ENCODE results near the gene RAB11FIP5.
"Not testable (repeated sequence)": the region's sequence is repeated elsewhere in the genome, so short reads cannot be mapped to it uniquely, and the experiment has no call there.

Gene RAB11FIP5

GRCh38 chr2:73069041-73069854 lies 43.5 kb downstream of the RAB11FIP5 start:
- DNase-seq (ENCODE audit: low read depth) = no peak

- no peak for DNase-seq (ENCODE audit: low read depth)
Observed at GRCh38 chr2:73068147-73068546, 44.6 kb downstream of the RAB11FIP5 start.

GRCh38 chr2:73067043-73067442 lies 45.7 kb downstream of the RAB11FIP5 start:
- DNase-seq (ENCODE audit: low read depth) = no peak

- not testable (repeated sequence) for DNase-seq (ENCODE audit: low read depth)
Observed at GRCh38 chr2:73065070-73065469, 47.7 kb downstream of the RAB11FIP5 start.

GRCh38 chr2:73063909-73064875 lies 48.6 kb downstream of the RAB11FIP5 start:
- peak; percentile 62 for DNase-seq (ENCODE audit: low read depth)

- no peak for DNase-seq (ENCODE audit: low read depth)
Observed at GRCh38 chr2:73063472-73063871, 49.3 kb downstream of the RAB11FIP5 start.

GRCh38 chr2:73059106-73059505 lies 53.6 kb downstream of the RAB11FIP5 start:
- no peak for DNase-seq (ENCODE audit: low read depth)

- no peak for DNase-seq (ENCODE audit: low read depth)
Observed at GRCh38 chr2:73054980-73055379, 57.8 kb downstream of the RAB11FIP5 start.

- DNase-seq (ENCODE audit: low read depth) = no peak
Observed at GRCh38 chr2:73053316-73054114, 59.2 kb downstream of the RAB11FIP5 start.

GRCh38 chr2:73050121-73050545 lies 62.6 kb downstream of the RAB11FIP5 start:
- DNase-seq (ENCODE audit: low read depth) = no peak

GRCh38 chr2:73043929-73044832 lies 68.6 kb downstream of the RAB11FIP5 start:
- no peak for DNase-seq (ENCODE audit: low read depth)

GRCh38 chr2:73043276-73043675 lies 69.5 kb downstream of the RAB11FIP5 start:
- no peak for DNase-seq (ENCODE audit: low read depth)

- no peak for DNase-seq (ENCODE audit: low read depth)
Observed at GRCh38 chr2:73037947-73038585, 74.7 kb downstream of the RAB11FIP5 start.

GRCh38 chr2:73036766-73037165 lies 76.0 kb downstream of the RAB11FIP5 start:
- no peak for DNase-seq (ENCODE audit: low read depth)

- DNase-seq (ENCODE audit: low read depth) = no peak
Observed at GRCh38 chr2:73035899-73036711, 76.6 kb downstream of the RAB11FIP5 start.

GRCh38 chr2:73034661-73035375 lies 77.9 kb downstream of the RAB11FIP5 start:
- DNase-seq (ENCODE audit: low read depth) = no peak

GRCh38 chr2:73033766-73034381 lies 78.9 kb downstream of the RAB11FIP5 start:
- no peak for DNase-seq (ENCODE audit: low read depth)

- no peak for DNase-seq (ENCODE audit: low read depth)
Observed at GRCh38 chr2:73033142-73033765, 79.5 kb downstream of the RAB11FIP5 start.
